ENCODE measurements around the gene AQP6.

DNA sequence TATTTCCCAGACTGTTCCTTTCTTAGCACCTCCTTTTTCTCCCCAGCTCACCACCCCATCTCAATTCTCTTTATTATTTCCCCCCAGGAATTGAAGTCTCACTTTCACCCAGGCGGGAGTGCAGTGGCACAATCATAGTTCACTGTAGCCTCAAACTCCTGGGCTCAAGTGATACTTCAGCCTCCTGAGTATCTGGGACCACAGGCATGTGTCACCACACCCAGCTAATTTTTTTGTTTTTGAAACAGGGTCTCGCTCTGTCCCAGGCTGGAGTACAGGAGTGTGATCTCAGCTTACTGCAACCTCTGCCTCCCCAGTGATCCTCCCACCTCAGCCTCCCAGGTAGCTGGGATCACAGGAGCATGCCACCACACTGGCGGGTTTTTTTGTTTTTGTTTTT is 41.6 kb downstream of the AQP6 start:
- TF ChIP-seq, protein P1, sequence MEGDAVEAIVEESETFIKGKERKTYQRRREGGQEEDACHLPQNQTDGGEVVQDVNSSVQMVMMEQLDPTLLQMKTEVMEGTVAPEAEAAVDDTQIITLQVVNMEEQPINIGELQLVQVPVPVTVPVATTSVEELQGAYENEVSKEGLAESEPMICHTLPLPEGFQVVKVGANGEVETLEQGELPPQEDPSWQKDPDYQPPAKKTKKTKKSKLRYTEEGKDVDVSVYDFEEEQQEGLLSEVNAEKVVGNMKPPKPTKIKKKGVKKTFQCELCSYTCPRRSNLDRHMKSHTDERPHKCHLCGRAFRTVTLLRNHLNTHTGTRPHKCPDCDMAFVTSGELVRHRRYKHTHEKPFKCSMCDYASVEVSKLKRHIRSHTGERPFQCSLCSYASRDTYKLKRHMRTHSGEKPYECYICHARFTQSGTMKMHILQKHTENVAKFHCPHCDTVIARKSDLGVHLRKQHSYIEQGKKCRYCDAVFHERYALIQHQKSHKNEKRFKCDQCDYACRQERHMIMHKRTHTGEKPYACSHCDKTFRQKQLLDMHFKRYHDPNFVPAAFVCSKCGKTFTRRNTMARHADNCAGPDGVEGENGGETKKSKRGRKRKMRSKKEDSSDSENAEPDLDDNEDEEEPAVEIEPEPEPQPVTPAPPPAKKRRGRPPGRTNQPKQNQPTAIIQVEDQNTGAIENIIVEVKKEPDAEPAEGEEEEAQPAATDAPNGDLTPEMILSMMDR (IDR thresholded peaks at IDR 0.05): no peak
- TF ChIP-seq POLR2A (IDR thresholded peaks at IDR 0.05) (no peak), POLR2AphosphoS5 (IDR thresholded peaks at IDR 0.05) (no peak), EP300 (IDR thresholded peaks at IDR 0.05) (no peak)
